Mucosa of gallbladder (tissue), 1 donor: Measurements from ENCODE around the gene CARS2. TPM values are rescaled to one million over a fixed set of nuclear protein-coding genes. Genes with fewer than 3 reads are reported as not detected.
"Not testable (repeated sequence)": the region's sequence is repeated elsewhere in the genome, so short reads cannot be mapped to it uniquely, and the experiment has no call there.

Experiments used
- DNase-seq: peaks from one replicate; pipeline ENCODE4 v3.0.0-alpha.2; 2020; ENCODE audit warnings: low spot score
- total RNA-seq: library from RNA; stranded (reverse); gene quantifications from one replicate; pipeline ENCODE4 v1.2.1, GENCODE V29; 2021
- donor health status: DM: no; HTN: no; CAD: no.

CARS2 gene
- total RNA-seq, 1 donor from 2014 or later = 62.8 TPM

DNA sequence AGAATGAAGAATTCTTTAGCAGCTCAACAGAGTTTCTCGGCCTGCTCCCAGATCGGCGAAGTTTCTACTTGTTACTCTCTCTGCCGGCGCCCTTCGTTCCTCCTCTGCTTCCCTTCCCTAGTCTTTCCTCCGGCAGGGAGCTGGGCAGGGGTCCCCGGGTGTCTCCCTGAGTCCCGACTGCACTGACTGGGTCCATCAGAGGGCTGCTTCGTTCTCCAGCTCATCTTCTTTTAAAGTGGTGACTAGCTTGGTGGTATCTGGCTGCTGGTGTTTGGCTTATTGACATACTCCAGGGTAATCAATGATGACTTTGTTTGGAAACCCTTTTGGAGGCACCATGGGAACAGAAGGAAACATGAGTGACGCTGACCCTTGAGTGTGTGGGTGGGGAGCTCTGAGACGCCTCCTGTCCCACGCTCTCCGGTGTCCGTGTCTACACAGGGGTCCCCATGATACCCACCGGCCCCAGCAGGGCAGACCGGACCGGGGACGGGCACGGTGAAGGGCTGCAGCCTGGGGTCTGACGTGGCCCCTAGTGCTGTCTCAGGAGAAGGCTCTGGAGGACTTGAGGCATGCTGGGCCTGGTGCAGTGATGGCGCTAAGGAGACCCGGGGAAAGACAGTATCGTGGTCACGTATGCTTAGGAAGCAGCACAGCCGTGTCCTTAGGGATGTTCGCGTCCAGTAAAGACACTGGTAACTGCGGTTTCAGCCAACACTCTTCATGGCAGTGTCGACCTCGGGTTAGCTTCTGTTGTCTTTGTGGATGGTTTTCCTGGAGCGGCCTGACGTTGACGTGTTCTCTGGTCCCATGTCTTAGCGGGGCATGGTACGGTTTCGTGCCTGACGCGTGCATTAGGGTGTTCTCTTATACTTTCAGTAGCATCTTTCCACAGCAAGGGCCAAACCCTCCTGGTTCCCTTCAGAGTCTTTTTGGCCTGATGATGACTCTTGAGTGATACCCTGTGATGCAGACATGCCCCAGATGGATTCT is 66.8 kb downstream of the CARS2 start:
- no peak for DNase-seq

DNA sequence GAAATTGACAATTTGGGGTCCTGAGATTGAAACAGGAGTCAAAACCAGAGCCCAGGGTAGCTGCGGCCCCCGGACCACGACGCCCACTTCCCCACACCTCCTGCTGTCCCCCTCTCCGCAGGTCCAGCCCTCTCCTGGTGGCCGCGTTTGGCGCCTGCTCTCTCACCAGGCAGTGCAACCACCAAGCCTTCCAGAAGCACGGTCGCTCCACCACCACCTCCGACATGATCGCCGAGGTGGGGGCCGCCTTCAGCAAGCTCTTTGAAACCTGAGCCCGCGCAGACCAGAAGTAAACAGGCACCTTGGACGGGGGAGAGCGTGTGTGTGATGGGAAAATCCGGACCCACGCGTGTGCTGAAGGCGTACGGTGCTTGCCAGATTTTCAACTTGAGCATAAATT is 67.7 kb downstream of the CARS2 start:
- DNase-seq = no peak

DNA sequence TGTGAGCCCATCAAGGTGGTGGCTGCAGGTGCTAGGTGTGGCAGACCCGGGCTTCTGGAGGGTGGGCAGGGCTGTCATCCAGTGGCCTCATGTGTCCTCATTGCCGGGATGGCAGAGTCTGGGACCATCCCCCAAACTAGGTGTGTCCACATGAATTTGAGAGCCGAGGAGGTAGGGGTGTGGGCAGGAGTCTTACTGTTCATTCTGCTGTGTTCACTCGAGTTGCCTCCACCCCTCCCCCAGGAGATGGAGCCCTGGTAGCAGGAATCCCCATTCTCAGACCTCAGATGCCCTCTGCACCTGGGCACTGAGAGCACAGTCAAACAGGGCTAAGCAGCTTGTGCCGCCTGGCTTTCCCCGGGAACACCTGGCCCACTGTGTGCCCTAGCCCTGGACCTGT is 68.2 kb downstream of the CARS2 start:
- DNase-seq = no peak

DNA sequence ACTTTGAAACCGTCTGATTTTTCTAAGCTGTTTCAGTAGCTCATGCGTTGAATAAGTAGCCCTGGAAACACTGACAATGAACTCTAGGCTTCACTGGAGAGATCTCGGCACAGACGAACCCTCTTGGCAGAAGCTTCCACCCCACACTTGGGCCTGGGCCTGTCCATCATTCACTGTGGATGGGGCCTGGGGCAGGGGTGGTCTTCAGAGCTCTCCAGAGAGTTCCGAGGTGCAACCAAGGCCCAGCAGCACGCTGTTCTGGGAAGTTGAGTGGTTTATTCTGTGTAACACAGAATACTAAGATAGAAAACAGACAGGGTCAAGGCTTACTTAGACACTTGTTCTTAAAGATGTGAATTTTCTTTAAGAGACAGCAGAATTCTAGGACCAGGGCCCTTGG is 68.6 kb downstream of the CARS2 start:
- no peak for DNase-seq

DNA sequence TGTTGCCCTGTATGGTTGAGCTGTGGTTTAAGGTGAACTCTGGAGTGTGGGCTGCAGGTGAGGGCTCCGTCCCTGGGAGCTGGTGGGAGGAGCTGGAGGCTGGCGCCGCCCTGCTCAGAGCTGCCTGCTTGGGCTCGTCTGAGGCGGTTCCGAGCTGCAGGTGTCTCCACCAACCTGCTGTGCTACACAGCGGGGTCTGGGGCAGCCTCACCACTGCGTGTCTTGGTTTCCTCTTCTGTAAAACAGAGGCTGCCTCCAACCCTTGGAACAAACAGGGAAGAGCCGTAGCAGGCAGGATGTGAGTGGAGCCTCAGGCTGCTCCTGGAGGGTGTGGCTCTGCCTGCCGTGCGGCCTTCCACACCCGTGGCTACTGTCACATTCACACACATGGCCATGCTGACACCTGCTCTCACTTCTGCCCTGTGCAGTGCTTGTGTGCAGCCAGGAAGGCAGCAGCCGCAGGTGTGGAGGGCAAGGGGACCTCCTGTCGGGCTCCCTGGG is 69.2 kb downstream of the CARS2 start:
- no peak for DNase-seq

DNA sequence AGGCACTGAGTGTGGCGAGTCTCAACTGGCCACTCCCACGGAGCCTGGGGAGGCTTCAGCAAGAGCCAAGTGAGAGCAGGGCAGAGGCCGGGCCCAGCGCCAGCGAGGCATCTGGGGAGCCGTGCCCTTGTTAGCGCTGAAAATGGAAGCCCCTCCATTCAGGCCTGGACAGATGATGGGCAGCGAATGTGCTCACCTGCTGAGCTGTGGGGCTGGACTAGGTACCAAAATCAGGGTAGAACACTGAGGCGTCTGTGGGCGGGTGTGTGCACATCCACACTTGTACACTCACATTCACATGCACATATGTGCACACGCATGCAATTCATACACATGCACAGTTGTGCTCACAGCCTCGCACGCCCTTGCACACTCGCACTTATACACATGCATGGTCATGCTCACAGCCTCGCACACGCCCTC is 69.9 kb downstream of the CARS2 start:
- no peak for DNase-seq

DNA sequence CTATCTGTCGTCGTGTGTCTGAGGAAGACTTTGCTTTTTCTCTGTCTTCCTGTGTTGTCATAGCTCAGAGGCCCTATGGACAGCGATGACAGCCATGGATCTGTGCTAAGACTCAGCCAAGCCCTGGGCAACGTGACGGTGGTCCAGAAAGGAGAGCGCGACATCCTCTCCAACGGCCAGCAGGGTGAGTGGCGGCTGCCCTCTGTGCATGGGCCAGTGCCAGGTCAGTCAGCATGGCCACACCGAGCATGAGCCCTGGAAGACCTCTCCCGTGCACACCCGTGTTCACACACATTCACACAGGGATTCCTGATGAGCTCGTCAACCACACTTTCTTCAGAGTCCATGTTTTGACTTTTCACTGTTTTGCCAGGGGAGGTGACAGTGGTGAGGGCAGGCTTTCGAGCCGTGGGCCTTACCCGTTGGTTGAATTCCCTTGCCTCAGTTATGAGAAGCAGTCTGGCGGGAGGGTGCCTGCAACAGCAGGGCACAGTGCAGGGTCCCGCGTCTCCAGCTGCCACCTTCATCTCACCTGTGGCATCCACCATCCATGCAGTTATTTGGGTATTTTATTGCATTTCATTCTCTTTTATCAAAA is 70.4 kb downstream of the CARS2 start:
- no peak for DNase-seq

DNA sequence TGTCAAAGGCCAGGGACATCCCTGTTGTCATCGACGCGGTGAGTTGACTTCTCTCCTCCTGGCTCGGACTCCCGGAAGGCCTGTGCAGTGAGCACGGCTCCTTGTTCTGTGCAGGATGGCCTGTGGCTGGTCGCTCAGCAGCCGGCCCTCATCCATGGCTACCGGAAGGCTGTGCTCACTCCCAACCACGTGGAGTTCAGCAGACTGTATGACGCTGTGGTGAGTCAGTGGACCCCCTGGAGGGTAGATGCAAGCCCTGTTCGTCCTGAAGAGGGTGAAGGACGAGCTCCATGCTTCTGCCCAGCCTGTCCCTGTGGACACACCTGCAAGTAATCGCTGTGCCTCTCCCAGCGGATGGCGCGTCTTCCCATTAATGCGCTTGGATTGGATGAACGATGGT is 71.4 kb downstream of the CARS2 start:
- DNase-seq = no peak

DNA sequence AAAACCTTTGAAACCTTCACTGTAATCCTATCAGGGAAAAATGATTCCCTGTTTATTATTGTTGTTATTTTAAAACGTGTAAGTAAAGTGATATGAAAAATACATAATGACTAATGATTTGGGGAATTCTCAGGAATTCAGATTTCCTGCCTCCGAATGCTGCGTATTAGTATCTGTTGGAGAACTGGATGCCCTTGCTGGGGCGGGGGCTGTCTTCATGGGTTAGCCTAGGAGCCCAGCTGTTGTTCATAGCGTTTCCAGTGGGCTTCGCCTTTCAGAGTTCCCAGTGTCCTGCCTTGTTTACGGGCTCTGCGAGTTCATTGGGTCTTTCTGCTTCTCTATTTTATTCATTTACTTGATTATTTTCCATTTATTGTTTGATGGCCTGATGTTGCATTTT is 72.1 kb downstream of the CARS2 start:
- DNase-seq = no peak

DNA sequence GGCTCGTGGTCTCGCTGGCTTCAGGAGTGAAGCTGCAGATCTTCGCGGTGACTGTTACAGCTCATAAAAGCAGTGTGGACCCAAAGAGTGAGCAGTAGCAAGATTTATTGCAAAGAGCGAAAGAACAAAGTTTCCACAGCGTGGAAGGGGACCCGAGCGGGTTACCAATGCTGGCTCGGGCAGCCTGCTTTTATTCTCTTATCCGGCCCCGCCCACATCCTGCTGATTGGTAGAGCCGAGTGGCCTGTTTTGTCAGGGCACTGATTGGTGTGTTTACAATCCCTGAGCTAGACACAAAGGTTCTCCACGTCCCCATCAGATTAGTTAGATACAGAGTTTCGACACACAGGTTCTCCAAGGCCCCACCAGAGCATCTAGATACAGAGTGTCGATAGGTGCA is 73.7 kb downstream of the CARS2 start:
- DNase-seq = not testable (repeated sequence)

DNA sequence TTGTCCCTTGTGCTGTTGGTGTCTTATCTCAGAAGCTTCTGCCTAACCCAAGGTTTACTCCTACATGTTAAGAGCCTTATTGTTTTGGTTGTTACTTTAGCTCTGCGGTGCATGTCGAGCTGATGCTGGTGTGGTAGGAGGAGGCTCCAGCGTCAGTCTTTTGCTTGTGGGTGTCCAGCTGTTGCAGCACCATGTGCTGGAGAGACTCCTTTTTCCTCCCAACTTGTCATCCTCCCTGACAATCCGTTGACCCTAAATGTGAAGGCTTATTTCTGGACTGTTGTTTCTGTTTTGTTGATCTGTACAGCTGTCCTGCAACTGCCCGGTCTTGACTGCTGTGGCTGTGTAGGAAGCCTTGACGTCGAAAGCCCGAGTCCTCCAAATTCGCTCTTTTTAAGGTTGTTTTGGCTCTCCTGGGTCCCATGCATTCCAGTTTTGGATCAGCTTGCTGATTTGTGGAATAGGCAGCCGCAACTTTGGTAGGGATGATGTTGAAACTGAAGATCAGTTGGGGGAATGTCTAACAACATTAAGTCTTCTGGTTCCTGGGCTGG is 75.3 kb downstream of the CARS2 start:
- no peak for DNase-seq

DNA sequence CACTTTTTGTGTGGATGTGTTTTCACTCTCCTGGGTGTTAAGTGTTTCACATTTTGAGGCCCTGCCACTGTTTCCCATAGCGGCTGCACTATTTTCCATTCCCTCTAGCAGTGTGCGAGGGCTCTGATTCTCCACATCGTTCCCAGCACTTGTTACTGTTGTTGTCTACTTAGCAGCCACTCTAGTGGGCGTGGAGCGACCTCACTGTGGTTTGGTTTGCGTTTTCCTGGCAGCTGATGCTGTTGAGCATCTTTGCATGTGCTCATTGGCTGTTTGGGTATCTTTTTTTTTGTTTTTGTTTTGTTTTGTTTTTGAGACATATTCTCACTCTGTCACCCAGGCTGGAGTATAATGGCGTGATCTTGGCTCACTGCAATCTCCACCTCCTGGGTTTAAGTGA is 76.2 kb downstream of the CARS2 start:
- no peak for DNase-seq

DNA sequence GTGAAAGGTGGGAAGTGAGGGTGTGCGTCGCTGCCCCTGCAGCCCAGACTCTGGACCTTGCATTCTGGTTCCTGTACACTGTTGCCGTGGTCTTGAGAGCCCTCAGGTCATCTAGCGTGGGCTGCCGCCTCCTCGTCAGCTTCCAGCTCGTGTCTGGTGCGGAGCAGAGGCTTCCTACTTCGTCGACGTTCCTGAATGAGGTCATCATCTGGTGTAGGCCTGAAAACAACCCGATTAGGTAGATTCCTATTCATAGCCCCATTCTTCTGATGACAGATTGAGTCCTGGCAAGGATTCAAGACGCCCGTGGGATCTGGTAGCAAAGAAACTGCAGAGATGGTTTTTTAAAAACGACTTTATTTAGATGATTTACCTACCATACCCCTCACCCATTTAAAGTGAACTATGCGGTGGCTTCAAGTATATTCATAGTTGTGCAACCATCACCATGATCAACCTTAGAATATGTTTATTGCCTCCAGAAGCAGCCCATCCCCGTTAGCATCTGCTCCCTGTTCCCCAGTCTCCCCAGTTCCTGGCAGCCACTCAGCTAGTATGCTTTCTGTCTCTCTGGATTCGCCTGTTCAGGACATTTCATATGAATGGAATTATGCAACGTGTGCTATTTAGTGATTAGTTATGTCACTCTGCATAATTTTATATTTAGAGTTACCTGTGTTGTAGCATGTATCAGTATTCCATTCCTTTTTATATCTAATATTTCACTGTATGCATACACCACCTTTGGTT is 76.8 kb downstream of the CARS2 start:
- DNase-seq = no peak

DNA sequence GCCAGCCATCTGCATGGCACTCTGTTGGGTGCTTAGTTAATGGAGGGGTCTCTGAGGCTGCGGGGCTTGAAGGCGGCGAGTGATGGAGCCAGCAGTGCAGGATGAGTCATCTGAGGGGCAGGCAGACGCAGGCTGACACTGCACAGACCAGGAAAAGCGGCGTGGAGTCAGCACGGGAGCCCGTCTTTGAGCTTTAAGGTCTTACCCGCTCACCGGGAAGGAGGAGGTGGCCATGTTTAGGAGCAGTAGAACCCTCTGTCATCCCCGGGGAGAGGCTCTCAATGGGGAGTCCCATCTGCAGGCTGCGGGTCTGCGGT is 77.5 kb downstream of the CARS2 start:
- peak; percentile 41 for DNase-seq

DNA sequence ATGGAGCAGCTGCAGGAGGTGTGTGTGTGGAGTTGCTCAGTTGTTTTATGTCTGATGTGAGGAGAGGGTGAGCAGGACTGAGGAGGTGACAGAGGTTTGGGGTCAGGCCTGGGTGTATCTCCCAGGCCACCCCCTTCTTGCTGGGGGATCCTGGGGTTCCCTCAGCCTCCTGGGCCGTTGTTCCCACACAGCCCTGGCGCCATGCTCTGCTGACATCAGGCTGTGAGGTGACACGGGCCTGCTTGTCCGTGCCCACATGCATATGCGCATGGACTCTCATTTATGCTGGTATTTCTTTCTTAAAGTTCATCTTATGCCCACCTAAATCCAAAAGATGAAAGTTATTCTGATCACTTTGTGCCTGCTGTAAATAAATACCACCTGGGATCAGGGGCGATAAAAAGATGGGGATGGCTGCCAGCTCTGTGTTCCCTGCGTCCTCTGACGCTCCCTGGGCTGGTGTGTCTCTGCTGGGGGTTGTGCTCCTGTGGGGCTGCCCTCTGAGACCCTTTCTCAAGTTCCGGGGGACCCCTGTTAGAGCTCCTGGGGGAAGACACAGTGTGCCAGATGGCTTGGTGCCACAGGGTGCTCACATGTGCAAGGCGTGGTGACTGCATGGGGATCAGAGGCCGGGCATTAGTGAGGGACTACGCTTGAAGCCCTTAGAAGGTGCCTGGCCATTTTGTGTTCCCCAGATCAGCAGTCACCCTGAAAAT is 78.0 kb downstream of the CARS2 start:
- no peak for DNase-seq

DNA sequence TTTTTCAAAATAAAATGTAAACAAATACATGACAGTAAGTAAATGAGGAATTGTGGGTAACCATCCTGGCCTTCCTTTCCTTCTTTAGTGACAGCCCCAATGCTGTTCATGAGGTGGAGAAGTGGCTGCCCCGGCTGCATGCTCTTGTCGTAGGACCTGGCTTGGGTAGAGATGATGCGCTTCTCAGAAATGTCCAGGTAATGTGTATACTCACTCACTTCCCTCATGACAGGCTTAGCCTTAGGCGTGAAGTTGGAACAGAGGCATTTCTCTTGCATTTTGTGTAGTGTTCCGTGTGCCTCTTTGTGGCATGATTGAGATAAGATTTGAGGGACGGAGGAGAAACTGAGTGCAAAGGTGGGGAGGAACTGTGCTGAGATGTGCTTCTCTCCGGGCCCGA is 78.6 kb downstream of the CARS2 start:
- DNase-seq = no peak

DNA sequence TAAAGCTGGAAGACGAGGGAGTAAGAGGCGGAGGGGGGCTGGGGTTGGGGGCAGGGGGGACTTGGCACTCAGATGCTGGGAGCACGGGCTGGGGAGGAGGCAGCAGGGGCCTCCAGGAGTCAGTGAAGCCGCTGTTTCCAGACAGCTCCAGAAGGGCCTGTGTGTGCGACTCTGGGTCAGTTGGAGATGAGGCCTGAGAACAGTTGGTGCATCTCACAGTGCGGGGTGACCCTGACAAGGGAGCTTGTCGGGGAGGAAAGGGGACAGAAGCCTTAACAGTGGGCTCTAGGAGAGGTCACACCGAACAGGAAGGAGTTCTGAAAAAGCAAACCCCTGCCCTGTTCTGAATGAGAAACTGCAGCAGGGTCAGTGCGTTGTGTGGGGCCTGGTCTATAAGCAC is 79.4 kb downstream of the CARS2 start:
- DNase-seq = no peak

DNA sequence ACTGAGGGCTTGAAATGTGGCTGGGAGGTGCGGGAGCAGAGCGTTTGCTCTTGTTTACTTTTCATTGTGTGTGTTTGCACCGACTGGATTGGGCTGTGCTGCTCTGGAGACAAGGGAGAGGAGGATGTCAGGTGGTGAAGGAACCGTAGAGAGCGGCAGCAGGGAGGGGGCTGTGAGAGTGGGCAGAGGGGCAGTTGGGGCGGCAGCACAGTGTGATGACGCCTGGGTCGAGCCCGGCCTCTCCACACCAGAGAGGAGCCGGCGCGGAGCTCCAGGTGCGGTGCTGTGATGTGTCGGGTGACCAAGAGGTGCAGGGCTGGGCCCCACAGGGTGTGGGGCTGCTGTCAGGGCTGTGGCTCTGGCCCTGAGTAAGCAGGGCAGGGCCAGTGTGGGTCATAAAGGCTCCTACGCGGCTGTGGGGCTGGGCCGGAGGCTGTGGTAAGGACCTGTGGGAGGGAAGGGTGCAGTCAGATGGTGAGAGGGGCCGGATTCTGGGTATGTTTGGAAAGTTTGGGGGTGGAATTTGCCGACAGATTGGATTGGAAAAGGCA is 80.1 kb downstream of the CARS2 start:
- DNase-seq = no peak

DNA sequence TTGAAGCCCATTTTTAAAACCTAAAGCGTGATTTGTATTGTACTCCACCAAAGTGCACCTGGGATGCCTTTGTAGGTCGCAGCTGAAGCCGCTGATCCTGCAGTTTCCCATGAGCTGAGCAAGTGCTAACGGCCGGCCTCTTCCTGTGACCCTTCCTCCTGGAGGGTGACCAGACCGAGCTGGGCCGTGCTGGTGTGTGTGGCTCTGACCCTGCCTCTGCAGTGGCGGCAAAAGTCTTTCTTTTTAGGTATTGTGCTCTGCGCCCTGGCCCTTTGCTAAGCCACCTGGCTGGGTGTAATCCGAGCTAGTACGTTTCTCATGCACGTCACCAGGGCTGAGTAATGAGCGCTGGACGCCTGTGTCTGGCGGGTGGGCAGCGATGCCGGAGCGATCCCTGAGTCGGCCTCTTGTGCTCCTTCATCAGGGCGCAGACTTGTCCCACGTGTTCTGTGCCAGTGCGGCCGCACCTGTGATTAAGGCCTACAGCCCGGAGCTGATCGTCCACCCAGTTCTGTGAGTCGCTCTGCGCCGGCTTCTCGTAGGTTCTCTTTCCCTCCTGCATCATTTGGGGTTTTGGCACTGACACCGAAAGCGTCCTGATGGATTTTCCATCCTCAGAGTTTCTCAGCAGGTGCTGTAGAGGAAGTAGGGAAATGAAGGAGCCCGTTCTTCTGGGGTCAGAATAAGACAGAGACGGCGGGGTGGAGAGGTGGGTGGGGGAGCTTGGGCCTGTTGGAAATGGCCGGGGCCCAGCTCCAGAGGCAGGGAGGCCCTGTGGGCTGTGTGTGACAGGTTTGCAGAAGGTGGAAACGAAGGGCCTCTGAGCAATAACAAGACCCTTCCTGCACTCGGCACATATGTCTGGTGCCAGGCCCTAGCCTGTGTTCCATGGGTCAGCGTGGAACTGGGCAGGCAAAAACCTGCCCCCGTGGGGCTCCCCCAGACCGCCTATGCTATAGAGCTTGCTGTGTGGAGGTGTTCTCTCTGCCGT is 80.9 kb downstream of the CARS2 start:
- no peak for DNase-seq

DNA sequence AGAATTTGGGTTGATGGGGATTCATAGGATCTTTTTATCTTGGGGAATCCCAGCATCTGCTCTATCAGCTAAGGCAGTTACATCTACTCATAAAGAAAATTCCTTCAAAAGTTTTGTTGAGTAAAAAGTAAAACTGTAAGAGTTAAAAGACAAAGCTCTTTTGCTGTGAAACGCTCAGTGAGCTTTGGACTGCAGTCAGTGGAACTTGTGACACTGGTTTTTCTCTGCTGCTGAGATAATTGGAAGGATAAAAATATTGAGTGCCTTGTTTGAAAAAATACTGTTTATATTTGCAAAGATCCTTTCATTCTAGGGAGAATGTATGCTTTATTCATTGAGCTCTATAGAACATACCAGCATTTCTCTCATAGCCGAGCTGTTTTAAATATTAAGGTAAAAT is 85.3 kb downstream of the CARS2 start:
- no peak for DNase-seq
